Osteoblast (primary cell): Measurements from ENCODE around the gene UPF2. TPM values are rescaled to one million over a fixed set of nuclear protein-coding genes. Genes with fewer than 3 reads are reported as not detected.

ENCODE experiments used
- DNase-seq: peaks from one replicate; pipeline ENCODE4 v3.0.0; 2011; ENCODE audit warnings: low spot score, mixed read lengths; ENCODE audit not compliant: insufficient read length; ENCODE audit errors: missing footprints
- H2AFZ ChIP-seq: 2 replicates; pipeline ENCODE4 v1.6.0; 2011; ENCODE audit warnings: mild to moderate bottlenecking, low read length
- H3K27ac ChIP-seq: 2 replicates; pipeline ENCODE4 v1.5.1; 2011; ENCODE audit warnings: mild to moderate bottlenecking, low read depth, low read length, moderate library complexity
- H3K27me3 ChIP-seq: 2 replicates; pipeline ENCODE4 v1.6.0; 2012; ENCODE audit warnings: mild to moderate bottlenecking, control low read depth, inconsistent platforms, low read length, moderate library complexity; ENCODE audit not compliant: insufficient read depth
- H3K36me3 ChIP-seq: 2 replicates; pipeline ENCODE4 v1.5.1; 2011; ENCODE audit warnings: mild to moderate bottlenecking, low read length, control low read depth, moderate library complexity; ENCODE audit not compliant: insufficient read depth
- H3K4me1 ChIP-seq: 2 replicates; pipeline ENCODE4 v1.5.1; 2011; ENCODE audit warnings: mild to moderate bottlenecking, low read length, control low read depth, moderate library complexity; ENCODE audit not compliant: insufficient read depth
- H3K4me2 ChIP-seq: 2 replicates; pipeline ENCODE4 v1.6.0; 2011; ENCODE audit warnings: mild to moderate bottlenecking, low read length; ENCODE audit not compliant: insufficient read depth
- H3K4me3 ChIP-seq: fragments of 200-600 bp; sonication (generic); 3 replicates; pipeline ENCODE4 v1.5.1; 2012; ENCODE audit warnings: mild to moderate bottlenecking, low read length, inconsistent platforms; ENCODE audit not compliant: insufficient read depth
- H3K79me2 ChIP-seq: 2 replicates; pipeline ENCODE4 v1.6.0; 2012; ENCODE audit warnings: mild to moderate bottlenecking, low read length, control low read depth, inconsistent platforms; ENCODE audit not compliant: insufficient read depth
- H3K9me3 ChIP-seq: 2 replicates; pipeline ENCODE4 v1.5.1; 2011; ENCODE audit warnings: low read depth, low read length, control low read depth
- H4K20me1 ChIP-seq: 2 replicates; pipeline ENCODE4 v1.6.0; 2012; ENCODE audit warnings: mild to moderate bottlenecking, low read length, control low read depth; ENCODE audit not compliant: insufficient read depth
- CTCF ChIP-seq: IDR thresholded peaks from 2 replicates; pipeline ENCODE4 v1.5.1; 2011; ENCODE audit warnings: mild to moderate bottlenecking, low read depth, low read length, moderate library complexity; ENCODE audit errors: extremely low read depth
- total RNA-seq: library from RNA; depleted of rRNA; stranded (reverse); fragments of >200 nt; gene quantifications from 2 replicates; pipeline ENCODE4 v1.2.3, GENCODE V29; 2012

Gene UPF2
- total RNA-seq, 1 donor, result 15.9 TPM

- no peak for DNase-seq
- Histone ChIP-seq H3K9me3 (no peaks in the 10 kb centered on the region), H3K27ac (no peak overlapping the region), H3K27me3 (no peaks in the 10 kb centered on the region), H4K20me1 (no peaks in the 10 kb centered on the region), H3K79me2 (no peaks in the 10 kb centered on the region), H2AFZ (no peak overlapping the region), H3K4me2 (no peak overlapping the region), H3K4me3 (no peak overlapping the region), H3K36me3 (peaks cover 61% of the 10 kb centered on the region), H3K4me1 (no peaks in the 10 kb centered on the region)
- no peak for TF ChIP-seq CTCF
These were observed 82.6 kb downstream of the UPF2 start for GRCh38 chr10:11959966-11960365.

GRCh38 chr10:11958956-11959355 is 83.7 kb downstream of the UPF2 start:
- no peaks in the 10 kb centered on the region for H3K4me1 ChIP-seq
- peak; percentile 27 for DNase-seq
- peaks cover 57% of the 10 kb centered on the region for H3K36me3 ChIP-seq
- H3K79me2 ChIP-seq, result no peaks in the 10 kb centered on the region
- no peaks in the 10 kb centered on the region for H4K20me1 ChIP-seq
- no peak overlapping the region for H3K4me2 ChIP-seq
- no peak overlapping the region for H3K4me3 ChIP-seq
- TF ChIP-seq CTCF, result no peak
- no peaks in the 10 kb centered on the region for H3K9me3 ChIP-seq
- H2AFZ ChIP-seq, result no peak overlapping the region
- no peak overlapping the region for H3K27ac ChIP-seq
- no peaks in the 10 kb centered on the region for H3K27me3 ChIP-seq

GRCh38 chr10:11951695-11952094 is 90.9 kb downstream of the UPF2 start:
- Histone ChIP-seq H3K4me2 (no peak overlapping the region), H3K36me3 (peaks cover 36% of the 10 kb centered on the region), H3K9me3 (no peaks in the 10 kb centered on the region), H2AFZ (no peak overlapping the region), H3K27ac (no peak overlapping the region), H3K27me3 (no peaks in the 10 kb centered on the region), H3K79me2 (no peaks in the 10 kb centered on the region), H4K20me1 (no peaks in the 10 kb centered on the region), H3K4me3 (no peak overlapping the region), H3K4me1 (no peaks in the 10 kb centered on the region)
- peak; percentile 4 for DNase-seq
- TF ChIP-seq CTCF, result no peak

- H3K36me3 ChIP-seq, result peaks cover 24% of the 10 kb centered on the region
- no peaks in the 10 kb centered on the region for H3K4me1 ChIP-seq
- no peaks in the 10 kb centered on the region for H3K79me2 ChIP-seq
- H2AFZ ChIP-seq, result no peak overlapping the region
- no peak for DNase-seq
- no peak overlapping the region for H3K4me3 ChIP-seq
- no peaks in the 10 kb centered on the region for H3K9me3 ChIP-seq
- H4K20me1 ChIP-seq, result no peaks in the 10 kb centered on the region
- no peak overlapping the region for H3K27ac ChIP-seq
- H3K4me2 ChIP-seq, result no peak overlapping the region
- no peak for TF ChIP-seq CTCF
- no peaks in the 10 kb centered on the region for H3K27me3 ChIP-seq
These were observed 92.1 kb downstream of the UPF2 start for GRCh38 chr10:11950325-11951018.
